Thyroid gland (tissue), 4 donors: ENCODE measurements around the gene PLCL2. TPM values are rescaled to one million over a fixed set of nuclear protein-coding genes. Genes with fewer than 3 reads are reported as not detected.

Source experiments
- DNase-seq, 2 donors: peaks; one replicate each; pipeline ENCODE4 v3.0.0-alpha.2; 2019
- H3K27ac ChIP-seq, 3 donors: fragments of 200-600 bp; sonication (generic); 1 replicate in 2 of 3; 2 replicates in 1 of 3; pipeline ENCODE4 v1.5.1; 2016 to 2019; ENCODE audit warnings: mild to moderate bottlenecking in 1 of 3, moderate library complexity in 1 of 3
- H3K27me3 ChIP-seq: fragments of 200-600 bp; sonication (generic); one replicate; pipeline ENCODE4 v1.5.1; 2019
- H3K36me3 ChIP-seq, 2 donors: fragments of 200-600 bp; sonication (generic); one replicate each; pipeline ENCODE4 v1.5.1; 2016 to 2019
- H3K4me1 ChIP-seq, 2 donors: fragments of 200-600 bp; sonication (generic); one replicate each; pipeline ENCODE4 v1.5.1; 2017 to 2019
- H3K4me3 ChIP-seq, 3 donors: fragments of 200-600 bp; sonication (generic); replicated peaks in 1 of 3; 1 replicate in 2 of 3; 2 replicates in 1 of 3; pipeline ENCODE4 v1.5.1; 2016; ENCODE audit warnings: mild to moderate bottlenecking in 1 of 3
- H3K9me3 ChIP-seq: fragments of 200-600 bp; sonication (generic); one replicate; pipeline ENCODE4 v1.5.1; 2017
- CTCF ChIP-seq, 6 experiments: fragments of 200-600 bp in 3 of 6; fragments of 450-650 bp in 3 of 6; sonication (generic) in 3 of 6; IDR thresholded peaks; one replicate each; pipeline ENCODE4 v1.5.1; 2016 to 2019; ENCODE audit warnings: antibody characterized with exemption in 6 of 6, mild to moderate bottlenecking in 2 of 6, inconsistent platforms in 1 of 6, moderate library complexity in 1 of 6
- POLR2A ChIP-seq, 2 donors: fragments of 450-650 bp; IDR thresholded peaks; one replicate each; pipeline ENCODE4 v1.6.1; 2017; ENCODE audit warnings: antibody characterized with exemption in 2 of 2, mild to moderate bottlenecking in 2 of 2, moderate library complexity in 1 of 2
- WGBS, 2 donors: methylation state at CpG; one replicate each; pipeline ENCODE4 v1.1.5; 2017; 5-methylcytosine and 5-hydroxymethylcytosine counted together
- intact Hi-C: fragments of 100-400 bp; cut with DNase I; formaldehyde crosslinking; loops from one replicate; pipeline ENCODE4 v1.15.1; 2023
- total RNA-seq, 4 donors: library from RNA; depleted of rRNA; stranded (reverse); fragments of >200 nt; gene quantifications; one replicate each; pipeline ENCODE4 v1.2.3, GENCODE V29; 2016

PLCL2 gene
- total RNA-seq, 4 donors from 2014 or later, result 6.3 to 15.3 (median 9.3) TPM

GRCh38 chr3:16900779-16901440, 16.2 kb downstream of the PLCL2 start:
- no peak for TF ChIP-seq CTCF (IDR thresholded peaks at IDR 0.05)
- TF ChIP-seq POLR2A (IDR thresholded peaks at IDR 0.05), result no peak
- DNase-seq, result no peak
- WGBS, 2 donors, result 85% methylated on average over 4 of the region's 4 CpGs
- Histone ChIP-seq H3K36me3 (no peaks in the 10 kb centered on the region), H3K27me3 (no peaks in the 10 kb centered on the region), H3K9me3 (no peaks in the 10 kb centered on the region), H3K4me3 (no peak overlapping the region), H3K27ac (no peak overlapping the region), H3K4me1 (peaks cover 4 to 10% of the 10 kb centered on the region in 2 donors)
- intact Hi-C loops, result no loop called here

- TF ChIP-seq CTCF (IDR thresholded peaks at IDR 0.05), result no peak
- TF ChIP-seq POLR2A (IDR thresholded peaks at IDR 0.05), result no peak
- 99% methylated on average over 4 of the region's 4 CpGs for WGBS, 2 donors
- no peak overlapping the region for H3K4me3 ChIP-seq
- intact Hi-C loops, result no loop called here
- no peak overlapping the region for H3K27ac ChIP-seq
- no peaks in the 10 kb centered on the region for H3K36me3 ChIP-seq
- H3K27me3 ChIP-seq, result no peaks in the 10 kb centered on the region
- peaks cover 21 to 29% of the 10 kb centered on the region in 2 donors for H3K4me1 ChIP-seq
- H3K9me3 ChIP-seq, result no peaks in the 10 kb centered on the region
- DNase-seq, result no peak
Measured at GRCh38 chr3:16904423-16905417, 20.0 kb downstream of the PLCL2 start.

- Histone ChIP-seq H3K4me3 (no peak overlapping the region), H3K36me3 (no peaks in the 10 kb centered on the region), H3K4me1 (peaks cover 21 to 29% of the 10 kb centered on the region in 2 donors), H3K27ac (peak overlapping the region in 1 of 3 donors; percentile 41), H3K27me3 (no peaks in the 10 kb centered on the region), H3K9me3 (no peaks in the 10 kb centered on the region)
- 90% methylated on average over 1 of the region's 1 CpG for WGBS, 2 donors
- no peak for TF ChIP-seq POLR2A (IDR thresholded peaks at IDR 0.05)
- TF ChIP-seq CTCF (IDR thresholded peaks at IDR 0.05), result no peak
- intact Hi-C loops, result no loop called here
- DNase-seq, result no peak
Measured at GRCh38 chr3:16905704-16906103, 20.9 kb downstream of the PLCL2 start.

- no peaks in the 10 kb centered on the region for H3K27me3 ChIP-seq
- 19 to 47% methylated on average over 2 of the region's 2 CpGs for WGBS, 2 donors
- H3K4me3 ChIP-seq, result no peak overlapping the region
- no peaks in the 10 kb centered on the region for H3K36me3 ChIP-seq
- DNase-seq, result peak; percentile 16 to 22
- no peak for TF ChIP-seq POLR2A (IDR thresholded peaks at IDR 0.05)
- TF ChIP-seq CTCF (IDR thresholded peaks at IDR 0.05), result no peak
- H3K27ac ChIP-seq, result peak overlapping the region in 1 of 3 donors; percentile 44
- peaks cover 21 to 29% of the 10 kb centered on the region in 2 donors for H3K4me1 ChIP-seq
- intact Hi-C loops, result no loop called here
- H3K9me3 ChIP-seq, result no peaks in the 10 kb centered on the region
Measured at GRCh38 chr3:16906682-16907081, 21.9 kb downstream of the PLCL2 start.

- Histone ChIP-seq H3K27me3 (no peaks in the 10 kb centered on the region), H3K4me1 (peaks cover 21 to 29% of the 10 kb centered on the region in 2 donors), H3K9me3 (no peaks in the 10 kb centered on the region), H3K36me3 (no peaks in the 10 kb centered on the region), H3K27ac (peak overlapping the region in 1 of 3 donors; percentile 44), H3K4me3 (no peak overlapping the region)
- TF ChIP-seq CTCF (IDR thresholded peaks at IDR 0.05), result no peak
- TF ChIP-seq POLR2A (IDR thresholded peaks at IDR 0.05), result no peak
- DNase-seq, result no peak
- intact Hi-C loops, result no loop called here
Measured at GRCh38 chr3:16907243-16907642, 22.5 kb downstream of the PLCL2 start.
